ENCODE measurements around the gene CCDC57. TPM values are rescaled to one million over a fixed set of nuclear protein-coding genes. Genes with fewer than 3 reads are reported as not detected.

Gene CCDC57
- total and polyA plus RNA-seq, 2 experiments from 2014 or later: 15.7 to 29.8 TPM

DNA sequence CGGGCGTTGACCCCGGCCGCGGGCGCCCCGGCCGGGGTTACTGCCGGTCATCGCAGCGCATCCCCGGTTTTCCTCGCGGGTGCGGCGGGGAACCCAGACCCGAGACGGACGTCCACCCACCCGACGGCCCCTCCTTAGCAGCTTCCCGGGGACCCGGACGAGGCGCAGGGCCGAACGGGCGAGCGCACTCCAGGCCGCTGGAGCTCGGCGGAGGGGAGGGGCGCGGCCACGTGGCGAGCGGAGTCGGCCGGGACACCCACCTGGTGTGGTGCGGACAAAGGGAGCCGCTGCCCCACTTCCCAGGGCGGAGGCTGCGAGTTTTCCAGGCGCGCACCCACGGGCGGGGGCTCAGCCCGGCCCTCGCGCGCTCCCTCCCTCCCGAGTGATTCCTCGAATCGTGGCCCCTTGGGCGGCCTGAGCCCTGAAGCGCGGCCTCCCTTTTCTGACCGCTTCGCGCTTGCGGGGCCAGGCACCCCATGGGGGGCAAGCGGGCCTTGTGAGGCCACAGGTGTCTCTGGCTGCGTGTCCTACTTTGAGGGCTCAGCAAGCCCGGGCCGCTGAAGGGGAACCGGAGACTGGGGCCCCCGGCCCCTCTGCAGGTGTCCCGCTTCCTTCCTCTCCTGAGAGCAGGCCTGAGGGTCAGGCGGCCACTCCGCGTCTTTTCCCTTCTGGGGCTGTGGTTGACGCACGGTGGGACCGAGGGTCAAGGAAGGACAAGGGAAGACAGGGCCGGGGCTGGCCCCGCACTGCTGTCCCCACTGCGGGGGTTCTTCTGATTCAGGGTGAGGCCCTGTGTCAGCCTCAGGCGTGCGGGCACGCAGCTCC is 113.5 kb downstream of the CCDC57 start:
- Histone ChIP-seq H3K79me2 (peaks cover 50% of the 10 kb centered on the region), H3K36me3 (replicated peaks; ENCODE audit: insufficient read depth, low read depth) (no peaks in the 10 kb centered on the region), H3K27ac (peak overlapping the region; percentile 99), H3K4me3 (peak overlapping the region; percentile 63), H2AFZ (no peak overlapping the region), H4K20me1 (ENCODE audit: insufficient read depth, poor library complexity, severe bottlenecking) (peaks cover 35% of the 10 kb centered on the region), H3K9me3 (ENCODE audit: low read depth) (no peaks in the 10 kb centered on the region), H3K9me2 (replicated peaks; ENCODE audit: insufficient read depth) (no peaks in the 10 kb centered on the region), H3K4me2 (peak overlapping the region; percentile 97), H3K4me1 (ENCODE audit: insufficient read depth) (peaks cover 61% of the 10 kb centered on the region), H3K27me3 (no peaks in the 10 kb centered on the region)
- WGBS (ENCODE audit: low lambda C conversion rate, missing lambda C conversion rate): 16% methylated on average over 62 of the region's 80 CpGs
- TF ChIP-seq EZH2phosphoT487 (IDR thresholded peaks at IDR 0.05; ENCODE audit: low read depth, severe bottlenecking, unreplicated experiment) (no peak), EZH2 (IDR thresholded peaks at IDR 0.05; ENCODE audit: borderline replicate concordance) (no peak)
- TF ChIP-seq, protein P1, sequence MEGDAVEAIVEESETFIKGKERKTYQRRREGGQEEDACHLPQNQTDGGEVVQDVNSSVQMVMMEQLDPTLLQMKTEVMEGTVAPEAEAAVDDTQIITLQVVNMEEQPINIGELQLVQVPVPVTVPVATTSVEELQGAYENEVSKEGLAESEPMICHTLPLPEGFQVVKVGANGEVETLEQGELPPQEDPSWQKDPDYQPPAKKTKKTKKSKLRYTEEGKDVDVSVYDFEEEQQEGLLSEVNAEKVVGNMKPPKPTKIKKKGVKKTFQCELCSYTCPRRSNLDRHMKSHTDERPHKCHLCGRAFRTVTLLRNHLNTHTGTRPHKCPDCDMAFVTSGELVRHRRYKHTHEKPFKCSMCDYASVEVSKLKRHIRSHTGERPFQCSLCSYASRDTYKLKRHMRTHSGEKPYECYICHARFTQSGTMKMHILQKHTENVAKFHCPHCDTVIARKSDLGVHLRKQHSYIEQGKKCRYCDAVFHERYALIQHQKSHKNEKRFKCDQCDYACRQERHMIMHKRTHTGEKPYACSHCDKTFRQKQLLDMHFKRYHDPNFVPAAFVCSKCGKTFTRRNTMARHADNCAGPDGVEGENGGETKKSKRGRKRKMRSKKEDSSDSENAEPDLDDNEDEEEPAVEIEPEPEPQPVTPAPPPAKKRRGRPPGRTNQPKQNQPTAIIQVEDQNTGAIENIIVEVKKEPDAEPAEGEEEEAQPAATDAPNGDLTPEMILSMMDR (IDR thresholded peaks at IDR 0.05; ENCODE audit: poor library complexity): no peak
- DNase-seq (ENCODE audit: low spot score): no peak

GRCh38 chr17:82098169-82098938 is 114.3 kb downstream of the CCDC57 start, which contains the start of gene FASN:
Gene FASN, minus strand, starts transcription at chr17:82098236. Its CDS starts 1,791 bp downstream, at chr17:82096445.
- H3K36me3 ChIP-seq (replicated peaks; ENCODE audit: insufficient read depth, low read depth): no peaks in the 10 kb centered on the region
- H3K9me2 ChIP-seq (replicated peaks; ENCODE audit: insufficient read depth): no peaks in the 10 kb centered on the region
- H3K9me3 ChIP-seq (ENCODE audit: low read depth): no peaks in the 10 kb centered on the region
- peak within 1 kb of the TSS; percentile 100 for H3K27ac ChIP-seq
- H2AFZ ChIP-seq: no peak within 1 kb of the TSS
- 1% methylated on average over 60 of the region's 124 CpGs for WGBS (ENCODE audit: low lambda C conversion rate, missing lambda C conversion rate)
- peaks cover 43% of the 10 kb centered on the region for H4K20me1 ChIP-seq (ENCODE audit: insufficient read depth, poor library complexity, severe bottlenecking)
- no peaks in the 10 kb centered on the region for H3K27me3 ChIP-seq
- peaks cover 56% of the 10 kb centered on the region for H3K79me2 ChIP-seq
- H3K4me1 ChIP-seq (ENCODE audit: insufficient read depth): peaks cover 53% of the 10 kb centered on the region
- peak; percentile 98 for DNase-seq (ENCODE audit: low spot score)
- peak within 1 kb of the TSS; percentile 98 for H3K4me2 ChIP-seq
- peak within 1 kb of the TSS; percentile 95 for H3K4me3 ChIP-seq
- TF ChIP-seq EZH2 (IDR thresholded peaks at IDR 0.05; ENCODE audit: borderline replicate concordance) (no peak), EZH2phosphoT487 (IDR thresholded peaks at IDR 0.05; ENCODE audit: low read depth, severe bottlenecking, unreplicated experiment) (no peak)
- TF ChIP-seq, protein P1 (IDR thresholded peaks at IDR 0.05; ENCODE audit: poor library complexity): peak; percentile 44

- peaks cover 61% of the 10 kb centered on the region for H3K79me2 ChIP-seq
- H4K20me1 ChIP-seq (ENCODE audit: insufficient read depth, poor library complexity, severe bottlenecking): peaks cover 47% of the 10 kb centered on the region
- no peaks in the 10 kb centered on the region for H3K9me2 ChIP-seq (replicated peaks; ENCODE audit: insufficient read depth)
- no peaks in the 10 kb centered on the region for H3K9me3 ChIP-seq (ENCODE audit: low read depth)
- whole genome bisulfite sequencing (ENCODE audit: low lambda C conversion rate, missing lambda C conversion rate): 0% methylated on average over 5 of the region's 36 CpGs
- TF ChIP-seq EZH2 (IDR thresholded peaks at IDR 0.05; ENCODE audit: borderline replicate concordance): no peak
- no peak for TF ChIP-seq EZH2phosphoT487 (IDR thresholded peaks at IDR 0.05; ENCODE audit: low read depth, severe bottlenecking, unreplicated experiment)
- TF ChIP-seq, protein P1 (IDR thresholded peaks at IDR 0.05; ENCODE audit: poor library complexity): no peak
- peak overlapping the region; percentile 95 for H3K4me3 ChIP-seq
- H2AFZ ChIP-seq: no peak overlapping the region
- H3K36me3 ChIP-seq (replicated peaks; ENCODE audit: insufficient read depth, low read depth): no peaks in the 10 kb centered on the region
- H3K4me2 ChIP-seq: peak overlapping the region; percentile 98
- H3K27ac ChIP-seq: peak overlapping the region; percentile 100
- H3K27me3 ChIP-seq: no peaks in the 10 kb centered on the region
- DNase-seq (ENCODE audit: low spot score): no peak
- peaks cover 49% of the 10 kb centered on the region for H3K4me1 ChIP-seq (ENCODE audit: insufficient read depth)
Observed at GRCh38 chr17:82097919-82098168, 114.8 kb downstream of the CCDC57 start.

Measured in hepatocyte (in vitro differentiated cells).